ENCODE measurements around the gene SMIM8.

Gene SMIM8

GRCh38 chr6:87349896-87350295 lies 27.5 kb downstream of the SMIM8 start:
- Histone ChIP-seq H3K9ac (ENCODE audit: low read depth, low read length) (no peak overlapping the region), H3K36me3 (ENCODE audit: insufficient read depth, low read length) (no peaks in the 10 kb centered on the region; the same call in 1 of the 2 replicates), H3K4me1 (ENCODE audit: insufficient read depth, low read length) (no peaks in the 10 kb centered on the region), H3K9me3 (ENCODE audit: control insufficient read depth, insufficient read depth, low read length) (no peaks in the 10 kb centered on the region)

- Histone ChIP-seq H3K4me1 (ENCODE audit: insufficient read depth, low read length) (no peaks in the 10 kb centered on the region), H3K36me3 (ENCODE audit: insufficient read depth, low read length) (no peaks in the 10 kb centered on the region; the same call in 1 of the 2 replicates), H3K9me3 (ENCODE audit: control insufficient read depth, insufficient read depth, low read length) (no peaks in the 10 kb centered on the region), H3K9ac (ENCODE audit: low read depth, low read length) (no peak overlapping the region)
These were observed 28.1 kb downstream of the SMIM8 start for GRCh38 chr6:87350516-87350915.

GRCh38 chr6:87351583-87351982 lies 29.2 kb downstream of the SMIM8 start:
- Histone ChIP-seq H3K4me1 (ENCODE audit: insufficient read depth, low read length) (no peaks in the 10 kb centered on the region), H3K9me3 (ENCODE audit: control insufficient read depth, insufficient read depth, low read length) (no peaks in the 10 kb centered on the region)

DNA sequence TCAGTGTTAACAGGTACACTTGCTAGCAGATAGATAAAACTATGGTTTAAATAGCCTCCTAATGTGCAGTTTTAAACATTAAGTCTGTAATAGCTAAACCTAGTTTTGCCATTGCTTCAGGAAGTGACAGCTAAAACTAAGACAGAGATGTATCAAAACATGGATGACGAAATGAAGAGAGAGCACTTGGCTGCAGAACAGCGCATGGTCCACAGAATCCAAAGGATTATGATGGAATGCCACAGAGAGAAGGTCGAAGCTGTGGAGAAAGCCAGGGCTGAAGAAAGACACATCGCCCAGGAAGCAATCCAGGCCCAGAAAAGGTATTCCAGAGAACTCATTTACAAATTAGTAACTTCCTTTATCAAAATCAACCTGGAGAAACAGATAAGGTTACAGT lies 33.8 kb downstream of the SMIM8 start:
- Histone ChIP-seq H3K36me3 (ENCODE audit: insufficient read depth, low read length) (no peaks in the 10 kb centered on the region), H3K9me3 (ENCODE audit: control insufficient read depth, insufficient read depth, low read length) (no peaks in the 10 kb centered on the region), H3K9ac (ENCODE audit: low read depth, low read length) (no peak overlapping the region), H3K4me1 (ENCODE audit: insufficient read depth, low read length) (0 out of 2 replicates have a peak, but pooled peaks cover 2% of the 10 kb centered on the region)

More at GRCh38 chr6:87351583-87351982, 29.2 kb downstream of the SMIM8 start:
- no peak overlapping the region for H3K9ac ChIP-seq (ENCODE audit: low read depth, low read length)
- no peaks in the 10 kb centered on the region; the same call in 1 of the 2 replicates for H3K36me3 ChIP-seq (ENCODE audit: insufficient read depth, low read length)

GRCh38 chr6:87357479-87358196 lies 35.2 kb downstream of the SMIM8 start:
- Histone ChIP-seq H3K4me1 (ENCODE audit: insufficient read depth, low read length) (0 out of 2 replicates have a peak, but pooled peaks cover 2% of the 10 kb centered on the region), H3K9me3 (ENCODE audit: control insufficient read depth, insufficient read depth, low read length) (no peaks in the 10 kb centered on the region), H3K36me3 (ENCODE audit: insufficient read depth, low read length) (no peaks in the 10 kb centered on the region)

GRCh38 chr6:87364602-87365252 lies 42.3 kb downstream of the SMIM8 start:
- H3K36me3 ChIP-seq (ENCODE audit: insufficient read depth, low read length), result peaks cover 4% of the 10 kb centered on the region; the same call in 1 of the 2 replicates
- no peaks in the 10 kb centered on the region for H3K4me1 ChIP-seq (ENCODE audit: insufficient read depth, low read length)
- H3K9me3 ChIP-seq (ENCODE audit: control insufficient read depth, insufficient read depth, low read length), result peaks cover 6% of the 10 kb centered on the region
- H3K9ac ChIP-seq (ENCODE audit: low read depth, low read length), result no peak overlapping the region

More at GRCh38 chr6:87357479-87358196, 35.2 kb downstream of the SMIM8 start:
- H3K9ac ChIP-seq (ENCODE audit: low read depth, low read length), result no peak overlapping the region

GRCh38 chr6:87366072-87366827 lies 43.9 kb downstream of the SMIM8 start:
- Histone ChIP-seq H3K9me3 (ENCODE audit: control insufficient read depth, insufficient read depth, low read length) (peaks cover 6% of the 10 kb centered on the region), H3K4me1 (ENCODE audit: insufficient read depth, low read length) (no peaks in the 10 kb centered on the region), H3K9ac (ENCODE audit: low read depth, low read length) (no peak overlapping the region), H3K36me3 (ENCODE audit: insufficient read depth, low read length) (peaks cover 4% of the 10 kb centered on the region; the same call in 1 of the 2 replicates)

GRCh38 chr6:87366899-87367298 lies 44.5 kb downstream of the SMIM8 start:
- Histone ChIP-seq H3K36me3 (ENCODE audit: insufficient read depth, low read length) (peaks cover 4% of the 10 kb centered on the region; the same call in 1 of the 2 replicates), H3K9ac (ENCODE audit: low read depth, low read length) (no peak overlapping the region), H3K4me1 (ENCODE audit: insufficient read depth, low read length) (no peaks in the 10 kb centered on the region), H3K9me3 (ENCODE audit: control insufficient read depth, insufficient read depth, low read length) (peaks cover 6% of the 10 kb centered on the region)

GRCh38 chr6:87373377-87373776 lies 51.0 kb downstream of the SMIM8 start:
- Histone ChIP-seq H3K9ac (ENCODE audit: low read depth, low read length) (no peak overlapping the region), H3K9me3 (ENCODE audit: control insufficient read depth, insufficient read depth, low read length) (0 out of 2 replicates have a peak, but pooled peaks cover 3% of the 10 kb centered on the region), H3K36me3 (ENCODE audit: insufficient read depth, low read length) (0 out of 2 replicates have a peak, but pooled peaks cover 3% of the 10 kb centered on the region), H3K4me1 (ENCODE audit: insufficient read depth, low read length) (no peaks in the 10 kb centered on the region)

GRCh38 chr6:87375315-87375714 lies 52.9 kb downstream of the SMIM8 start:
- Histone ChIP-seq H3K9ac (ENCODE audit: low read depth, low read length) (no peak overlapping the region), H3K9me3 (ENCODE audit: control insufficient read depth, insufficient read depth, low read length) (0 out of 2 replicates have a peak, but pooled peaks cover 3% of the 10 kb centered on the region), H3K4me1 (ENCODE audit: insufficient read depth, low read length) (no peaks in the 10 kb centered on the region), H3K36me3 (ENCODE audit: insufficient read depth, low read length) (0 out of 2 replicates have a peak, but pooled peaks cover 3% of the 10 kb centered on the region)

- H3K9ac ChIP-seq (ENCODE audit: low read depth, low read length), result no peak overlapping the region
- H3K36me3 ChIP-seq (ENCODE audit: insufficient read depth, low read length), result 0 out of 2 replicates have a peak, but pooled peaks cover 3% of the 10 kb centered on the region
- 0 out of 2 replicates have a peak, but pooled peaks cover 3% of the 10 kb centered on the region for H3K9me3 ChIP-seq (ENCODE audit: control insufficient read depth, insufficient read depth, low read length)
- H3K4me1 ChIP-seq (ENCODE audit: insufficient read depth, low read length), result no peaks in the 10 kb centered on the region
These were observed 54.3 kb downstream of the SMIM8 start for GRCh38 chr6:87376643-87377042.

DNA sequence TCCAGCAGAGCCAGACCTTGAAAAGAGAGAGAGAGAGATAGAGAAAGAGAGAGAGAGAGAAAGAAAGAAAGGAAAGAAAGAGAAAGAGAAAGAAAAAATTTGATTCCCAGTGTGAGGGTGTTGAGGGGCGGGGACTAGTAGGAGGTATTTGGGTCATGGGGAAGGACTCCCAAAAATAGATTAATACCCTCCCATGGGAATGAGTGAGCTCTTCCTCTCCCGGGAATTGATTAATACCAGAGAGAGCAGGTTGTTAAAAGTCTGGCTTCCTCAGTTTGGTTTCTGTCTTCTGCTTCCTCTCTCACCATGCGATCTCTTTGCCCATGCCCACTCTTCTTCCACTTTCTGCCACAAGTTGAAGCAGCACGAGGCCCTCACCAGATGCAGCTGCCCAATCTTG lies 56.6 kb downstream of the SMIM8 start:
- Histone ChIP-seq H3K9me3 (ENCODE audit: control insufficient read depth, insufficient read depth, low read length) (no peaks in the 10 kb centered on the region), H3K9ac (ENCODE audit: low read depth, low read length) (no peak overlapping the region), H3K4me1 (ENCODE audit: insufficient read depth, low read length) (no peaks in the 10 kb centered on the region), H3K36me3 (ENCODE audit: insufficient read depth, low read length) (no peaks in the 10 kb centered on the region)

DNA sequence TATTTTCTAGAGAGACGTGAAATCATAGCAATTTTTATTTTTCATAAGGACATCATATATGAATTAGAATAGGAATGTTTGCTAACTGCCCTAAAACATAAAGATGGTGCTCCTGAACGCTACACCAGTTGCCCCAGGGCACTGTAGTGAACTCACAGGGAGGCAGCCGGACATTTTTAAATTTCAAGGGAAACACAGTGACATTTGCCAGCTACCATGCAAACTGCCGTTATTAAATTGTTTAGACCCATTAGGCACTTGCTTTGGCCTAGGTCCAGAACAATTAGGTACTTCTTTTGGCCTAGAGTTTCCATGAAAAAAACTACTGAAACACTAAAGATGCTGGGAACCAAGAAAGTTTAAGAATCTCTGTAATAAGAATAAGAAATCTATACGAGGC lies 60.5 kb downstream of the SMIM8 start:
- Histone ChIP-seq H3K9me3 (ENCODE audit: control insufficient read depth, insufficient read depth, low read length) (no peaks in the 10 kb centered on the region), H3K9ac (ENCODE audit: low read depth, low read length) (no peak overlapping the region), H3K36me3 (ENCODE audit: insufficient read depth, low read length) (no peaks in the 10 kb centered on the region), H3K4me1 (ENCODE audit: insufficient read depth, low read length) (no peaks in the 10 kb centered on the region)

GRCh38 chr6:87384038-87384437 lies 61.6 kb downstream of the SMIM8 start:
- Histone ChIP-seq H3K36me3 (ENCODE audit: insufficient read depth, low read length) (no peaks in the 10 kb centered on the region), H3K9me3 (ENCODE audit: control insufficient read depth, insufficient read depth, low read length) (no peaks in the 10 kb centered on the region), H3K4me1 (ENCODE audit: insufficient read depth, low read length) (no peaks in the 10 kb centered on the region), H3K9ac (ENCODE audit: low read depth, low read length) (no peak overlapping the region)
